Fibroblast of pulmonary artery (primary cell): ENCODE data around the gene LONP1.
"Not testable (repeated sequence)": the region's sequence is repeated elsewhere in the genome, so short reads cannot be mapped to it uniquely, and the experiment has no call there.

Experiments
- DNase-seq: peaks from one replicate; pipeline ENCODE4 v3.0.0-alpha.2; 2010; ENCODE audit warnings: low read depth
- H3K4me3 ChIP-seq: replicated peaks from 2 replicates; pipeline ENCODE4 v1.5.1; 2011; ENCODE audit warnings: low read depth, mild to moderate bottlenecking, control low read depth, low read length, moderate library complexity
- CTCF ChIP-seq: IDR thresholded peaks from 2 replicates; pipeline ENCODE4 v1.5.1; 2011; ENCODE audit warnings: mild to moderate bottlenecking, control low read depth, low read length, inconsistent platforms; ENCODE audit errors: missing control alignments

Gene LONP1

GRCh38 chr19:5749505-5749904 is 29.6 kb upstream of the LONP1 start:
- no peak overlapping the region for H3K4me3 ChIP-seq
- TF ChIP-seq CTCF, result no peak
- DNase-seq, result no peak

- not testable (repeated sequence) for DNase-seq, H3K4me3 ChIP-seq
Observed at GRCh38 chr19:5748920-5749319, 29.0 kb upstream of the LONP1 start.

GRCh38 chr19:5744999-5745398 is 25.1 kb upstream of the LONP1 start:
- not testable (repeated sequence) for H3K4me3 ChIP-seq, DNase-seq

- H3K4me3 ChIP-seq, result no peak overlapping the region
- DNase-seq, result no peak
- no peak for TF ChIP-seq CTCF
Observed at GRCh38 chr19:5743630-5744029, 23.7 kb upstream of the LONP1 start.

GRCh38 chr19:5742051-5742450 is 22.1 kb upstream of the LONP1 start:
- no peak for TF ChIP-seq CTCF
- no peak for DNase-seq
- no peak overlapping the region for H3K4me3 ChIP-seq

GRCh38 chr19:5738423-5738822 is 18.5 kb upstream of the LONP1 start:
- H3K4me3 ChIP-seq, result no peak overlapping the region
- TF ChIP-seq CTCF, result no peak
- peak; percentile 11 for DNase-seq

- H3K4me3 ChIP-seq, DNase-seq: not testable (repeated sequence)
Observed at GRCh38 chr19:5733172-5733571, 13.2 kb upstream of the LONP1 start.

- no peak overlapping the region for H3K4me3 ChIP-seq
- DNase-seq, result no peak
- no peak for TF ChIP-seq CTCF
Observed at GRCh38 chr19:5727453-5728050, 7.6 kb upstream of the LONP1 start.
